ENCODE data around the gene HEATR5A.

DNA sequence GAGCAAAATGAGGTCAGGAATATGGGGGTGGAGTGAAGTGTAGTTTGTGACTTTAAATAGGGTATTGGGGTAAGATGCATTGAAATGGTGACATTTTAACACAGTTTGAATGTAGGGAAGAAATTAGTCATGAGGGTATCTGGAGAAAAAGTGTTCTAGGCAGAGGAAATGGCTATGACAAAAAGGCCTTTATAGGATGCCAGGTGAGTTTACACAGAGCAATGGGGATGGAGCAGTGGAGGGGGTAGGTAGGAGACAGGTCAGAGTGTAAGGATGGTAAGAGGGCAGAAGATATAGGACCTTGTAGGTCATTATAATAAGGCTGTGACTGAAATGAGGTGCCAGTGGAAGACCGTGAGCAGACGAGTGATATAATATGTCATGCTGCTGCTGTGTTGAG is 30.4 kb downstream of the HEATR5A start:
- no peak for TF ChIP-seq CTCF (IDR thresholded peaks at IDR 0.05)
- no peak for TF ChIP-seq ZFX (IDR thresholded peaks at IDR 0.05; ENCODE audit: borderline replicate concordance)
